Upper lobe of right lung (tissue), 1 donor: Measurements from ENCODE around the gene CDH4. TPM values are rescaled to one million over a fixed set of nuclear protein-coding genes. Genes with fewer than 3 reads are reported as not detected.

ENCODE experiments used
- ATAC-seq: fragments of 200-7000 bp; cut with Tn5 transposase; one replicate; pipeline ENCODE4 v1.9.1; 2020; ENCODE audit warnings: mild to moderate bottlenecking, moderate library complexity
- DNase-seq: peaks from one replicate; pipeline ENCODE4 v3.0.0-alpha.2; 2020
- H3K27ac ChIP-seq: fragments of 200-600 bp; one replicate; pipeline ENCODE4 v1.8.0; 2022
- H3K27me3 ChIP-seq: fragments of 200-600 bp; one replicate; pipeline ENCODE4 v1.8.0; 2022; ENCODE audit warnings: mild to moderate bottlenecking
- H3K36me3 ChIP-seq: fragments of 200-600 bp; one replicate; pipeline ENCODE4 v1.8.0; 2022
- H3K4me1 ChIP-seq: fragments of 200-600 bp; one replicate; pipeline ENCODE4 v1.8.0; 2022
- H3K4me3 ChIP-seq: fragments of 200-600 bp; one replicate; pipeline ENCODE4 v1.8.0; 2022; ENCODE audit warnings: mild to moderate bottlenecking
- H3K9me3 ChIP-seq: fragments of 200-600 bp; one replicate; pipeline ENCODE4 v1.8.0; 2022
- CTCF ChIP-seq: fragments of 200-600 bp; IDR thresholded peaks from one replicate; pipeline ENCODE4 v1.8.0; 2022; ENCODE audit warnings: antibody characterized with exemption
- intact Hi-C: fragments of 100-400 bp; cut with DNase I; formaldehyde crosslinking; loops from one replicate; pipeline ENCODE4 v1.11.0; 2022
- total RNA-seq: library from RNA; stranded (reverse); fragmentation: NEBNext Ultra II Directional; extraction: Animal tissue kit (Norgen Biotek cat#: 25700); gene quantifications from one replicate; pipeline ENCODE4 v1.2.1, GENCODE V29; 2021
- donor health status: DM: no; HTN: yes; CAD: no; lungs with severe emphysema.

The CDH4 gene
- total RNA-seq, 1 donor from 2014 or later = 0.23 TPM

GRCh38 chr20:61538943-61539265 lies 286.8 kb downstream of the CDH4 start:
- TF ChIP-seq CTCF = no peak
- DNase-seq = no peak
- Histone ChIP-seq H3K4me1 (no peaks in the 10 kb centered on the region), H3K36me3 (no peaks in the 10 kb centered on the region), H3K4me3 (no peak overlapping the region), H3K9me3 (no peaks in the 10 kb centered on the region), H3K27ac (no peak overlapping the region), H3K27me3 (no peaks in the 10 kb centered on the region)
- intact Hi-C loops = no loop called here
- ATAC-seq = no peak

DNA sequence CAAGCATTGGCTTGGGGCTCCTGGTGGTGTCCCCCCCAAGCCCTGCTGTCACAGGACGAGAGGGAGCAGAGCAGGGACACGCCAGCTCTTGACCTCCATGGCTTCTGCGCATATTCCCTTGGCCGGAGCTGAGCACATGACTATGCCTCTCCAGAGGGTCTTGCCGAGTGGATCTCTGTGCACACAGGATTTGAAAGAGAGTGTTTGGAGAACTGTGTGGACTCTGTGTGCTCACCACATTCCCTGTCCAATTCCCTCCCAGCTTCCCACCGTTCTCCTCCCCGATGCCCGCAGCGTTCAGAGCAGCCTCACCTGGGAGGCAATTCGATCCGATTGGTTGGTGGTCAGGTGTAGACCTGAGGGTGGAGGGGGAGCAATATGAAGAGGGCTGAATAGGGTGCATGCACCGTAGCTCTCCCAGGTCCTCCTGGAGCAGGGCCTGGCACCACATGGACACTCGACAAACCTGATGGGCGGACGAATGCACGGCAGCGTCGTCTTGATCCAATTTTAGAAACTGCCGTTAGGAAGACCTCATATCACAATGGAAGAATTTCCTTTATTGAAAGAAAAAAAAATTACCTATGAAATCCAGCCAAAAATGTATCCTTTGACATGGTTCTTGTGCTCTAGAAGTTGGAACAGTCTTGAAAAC lies 287.8 kb downstream of the CDH4 start:
- H3K27me3 ChIP-seq = no peaks in the 10 kb centered on the region
- H3K4me1 ChIP-seq = no peaks in the 10 kb centered on the region
- DNase-seq (no peak), ATAC-seq (no peak)
- no peak overlapping the region for H3K4me3 ChIP-seq
- H3K9me3 ChIP-seq = no peaks in the 10 kb centered on the region
- intact Hi-C loops = no loop called here
- no peaks in the 10 kb centered on the region for H3K36me3 ChIP-seq
- no peak overlapping the region for H3K27ac ChIP-seq
- TF ChIP-seq CTCF = no peak

DNA sequence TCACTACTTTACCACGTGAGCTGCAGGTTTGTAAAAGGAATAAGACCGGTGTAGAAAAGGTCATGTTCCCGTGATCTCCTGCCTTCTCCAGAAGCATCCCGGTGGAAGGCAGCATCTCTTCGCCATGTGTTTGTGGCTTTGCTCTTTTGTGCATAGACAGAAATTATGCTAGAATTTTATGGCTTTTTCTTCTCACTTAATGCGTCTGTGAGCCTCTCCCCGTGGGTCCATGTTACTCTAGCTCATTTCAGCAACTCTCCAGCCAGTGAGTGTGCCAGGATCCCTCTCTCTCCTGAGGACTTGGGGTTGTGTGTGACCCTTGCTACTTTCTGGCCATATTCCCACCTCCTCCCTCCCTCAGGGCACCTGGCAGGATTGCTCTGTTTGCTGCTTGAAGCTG lies 289.5 kb downstream of the CDH4 start:
- DNase-seq (no peak), ATAC-seq (no peak)
- no peak overlapping the region for H3K27ac ChIP-seq
- no peaks in the 10 kb centered on the region for H3K36me3 ChIP-seq
- intact Hi-C loops = no loop called here
- no peaks in the 10 kb centered on the region for H3K27me3 ChIP-seq
- H3K9me3 ChIP-seq = no peaks in the 10 kb centered on the region
- no peaks in the 10 kb centered on the region for H3K4me1 ChIP-seq
- no peak overlapping the region for H3K4me3 ChIP-seq
- TF ChIP-seq CTCF = no peak

- DNase-seq (no peak), ATAC-seq (no peak)
- H3K4me3 ChIP-seq = no peak overlapping the region
- no peaks in the 10 kb centered on the region for H3K4me1 ChIP-seq
- no peak for TF ChIP-seq CTCF
- H3K27me3 ChIP-seq = no peaks in the 10 kb centered on the region
- H3K36me3 ChIP-seq = no peaks in the 10 kb centered on the region
- H3K27ac ChIP-seq = no peak overlapping the region
- intact Hi-C loops = no loop called here
- H3K9me3 ChIP-seq = no peaks in the 10 kb centered on the region
Observed at GRCh38 chr20:61543086-61543485, 291.0 kb downstream of the CDH4 start.

DNA sequence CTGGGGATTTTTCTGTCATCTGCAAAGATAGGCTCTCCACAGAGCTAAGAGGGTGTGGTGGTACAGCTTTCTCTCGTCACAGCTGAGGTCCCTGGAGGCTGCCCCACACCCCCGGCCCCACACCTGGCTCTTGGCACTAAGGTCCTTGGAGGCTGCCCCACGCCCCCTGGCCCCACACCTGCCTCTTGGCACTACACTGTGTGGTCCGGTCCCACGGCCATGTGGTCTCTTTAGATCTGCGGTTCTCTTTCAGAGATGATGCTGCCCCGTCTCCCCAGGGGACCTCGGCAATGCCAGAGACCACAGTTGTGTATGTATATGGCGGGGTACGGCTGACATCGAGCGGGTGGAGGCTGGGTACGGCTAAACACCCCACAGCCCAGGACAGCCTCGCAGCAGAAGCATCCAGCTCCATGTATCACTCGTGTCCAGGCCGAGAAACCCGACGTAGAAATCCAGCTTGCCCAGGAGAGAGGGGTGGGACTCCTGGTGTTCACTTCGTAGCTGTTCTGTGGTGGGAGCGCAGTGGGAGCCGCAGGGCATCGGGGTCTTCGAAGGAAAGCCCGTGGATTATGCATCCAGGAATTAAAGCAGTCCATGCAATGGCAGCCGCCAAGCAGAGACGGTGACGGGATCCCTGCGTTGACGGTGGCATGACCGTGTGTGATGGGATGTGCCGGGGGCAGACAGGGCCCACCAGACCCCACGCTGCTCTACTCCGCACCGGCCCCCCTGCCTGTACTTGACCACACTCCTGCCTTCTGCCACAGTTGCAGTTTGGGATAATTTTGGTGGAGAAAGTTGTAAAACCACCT lies 292.1 kb downstream of the CDH4 start:
- no peak for ATAC-seq
- no peaks in the 10 kb centered on the region for H3K4me1 ChIP-seq
- no peaks in the 10 kb centered on the region for H3K27me3 ChIP-seq
- no peaks in the 10 kb centered on the region for H3K9me3 ChIP-seq
- H3K36me3 ChIP-seq = no peaks in the 10 kb centered on the region
- H3K4me3 ChIP-seq = no peak overlapping the region
- no peak overlapping the region for H3K27ac ChIP-seq
- DNase-seq = no peak
- TF ChIP-seq CTCF = no peak
- intact Hi-C loops = no loop called here
